HCT116 (cell line): ENCODE results near the gene ST14.

ENCODE experiments used
- ATF3 ChIP-seq: IDR thresholded peaks from 2 replicates; pipeline ENCODE4 v1.6.1; 2012
- CTCF ChIP-seq, 3 experiments: fragments of 200-600 bp in 1 of 3; sonication (generic) in 1 of 3; IDR thresholded peaks in 2 of 3; conservative IDR thresholded peaks in 1 of 3; 2 replicates each; pipeline ENCODE4 v1.5.1; 2012 to 2017; ENCODE audit warnings: low read depth in 2 of 3, low read length in 2 of 3, antibody characterized with exemption in 1 of 3, borderline replicate concordance in 1 of 3, control low read depth in 1 of 3, mild to moderate bottlenecking in 1 of 3, mixed read lengths in 1 of 3, mixed run types in 1 of 3, moderate library complexity in 1 of 3; ENCODE audit not compliant: insufficient read depth in 1 of 3
- EZH2 ChIP-seq: fragments of 200-600 bp; sonication (generic); IDR thresholded peaks from 2 replicates; pipeline ENCODE4 v1.6.1; 2017; ENCODE audit warnings: antibody characterized with exemption, mixed run types
- JUND ChIP-seq: IDR thresholded peaks from 2 replicates; pipeline ENCODE4 v1.6.1; 2012
- POLR2AphosphoS5 ChIP-seq: IDR thresholded peaks from 2 replicates; pipeline ENCODE4 v1.6.1; 2011; ENCODE audit warnings: mild to moderate bottlenecking, low read depth, low read length, moderate library complexity
- RAD21 ChIP-seq: IDR thresholded peaks from 2 replicates; pipeline ENCODE4 v1.6.1; 2012; ENCODE audit warnings: low read depth, mild to moderate bottlenecking
- REST ChIP-seq: IDR thresholded peaks from 2 replicates; pipeline ENCODE4 v1.6.1; 2012; ENCODE audit warnings: low read depth
- SP1 ChIP-seq: IDR thresholded peaks from 2 replicates; pipeline ENCODE4 v1.6.1; 2012; ENCODE audit warnings: low read depth
- ZBTB33 ChIP-seq: IDR thresholded peaks from 2 replicates; pipeline ENCODE4 v1.6.1; 2011; ENCODE audit warnings: mild to moderate bottlenecking, low read length, moderate library complexity; ENCODE audit not compliant: insufficient replicate concordance; ENCODE audit errors: extremely low read depth

GRCh38 chr11:130128626-130129025, 31.0 kb upstream of the ST14 start:
- TF ChIP-seq CTCF (IDR thresholded peaks at IDR 0.05 in 2 of 3, conservative IDR thresholded peaks at IDR 0.05 in 1 of 3; ENCODE audit: borderline replicate concordance in 1 of 3, insufficient read depth in 1 of 3, low read depth in 2 of 3, low read length in 2 of 3) = no peak
- TF ChIP-seq ATF3 = no peak
- TF ChIP-seq POLR2AphosphoS5 = no peak
- no peak for TF ChIP-seq JUND
- no peak for TF ChIP-seq EZH2
- TF ChIP-seq REST = no peak
- no peak for TF ChIP-seq RAD21
- TF ChIP-seq ZBTB33 = no peak
- TF ChIP-seq SP1 = no peak
